Panc1 (cell line): ENCODE measurements around the gene SUMO1. TPM values are rescaled to one million over a fixed set of nuclear protein-coding genes. Genes with fewer than 3 reads are reported as not detected.

Source experiments
- ATAC-seq: fragments of 200-7000 bp; cut with Tn5 transposase; 2 replicates; pipeline ENCODE4 v1.9.1; 2020; ENCODE audit warnings: mild to moderate bottlenecking, moderate library complexity
- BruUV-seq: library from RNA; stranded (reverse); fragments of 400-500 nt; replicated peaks from 2 replicates; lab custom pipeline; 2021; lab: Mats Ljungman, UMichigan
- CTCF ChIA-PET: fragments of 300-600 bp; sonication (Branson Sonifier 250); formaldehyde crosslinking; loops from one replicate; lab custom pipeline; 2022; ENCODE audit warnings: antibody characterized with exemption; lab: Charles Lee
- POLR2A ChIA-PET: fragments of 300-600 bp; sonication (Branson Sonifier 250); formaldehyde crosslinking; loops from one replicate; lab custom pipeline; 2022; ENCODE audit warnings: antibody characterized with exemption; lab: Charles Lee
- DNase-seq: peaks from one replicate; pipeline ENCODE4 v3.0.0-alpha.2; 2010; ENCODE audit warnings: low read depth, low spot score
- H3K27ac ChIP-seq: 2 replicates; pipeline ENCODE4 v1.5.1; 2011; ENCODE audit warnings: mild to moderate bottlenecking, low read length, inconsistent platforms
- H3K27me3 ChIP-seq: fragments of 200-500 bp; sonication (Bioruptor generic); 2 replicates; pipeline ENCODE4 v1.6.0; 2014; ENCODE audit warnings: low read length, inconsistent platforms; ENCODE audit not compliant: control insufficient read depth, insufficient read depth
- H3K36me3 ChIP-seq: fragments of 200-500 bp; sonication (Bioruptor generic); 2 replicates; pipeline ENCODE4 v1.5.1; 2014; ENCODE audit warnings: inconsistent platforms, mild to moderate bottlenecking, low read length, moderate library complexity; ENCODE audit not compliant: control insufficient read depth, insufficient read depth
- H3K4me1 ChIP-seq: 2 replicates; pipeline ENCODE4 v1.5.1; 2011; ENCODE audit warnings: inconsistent platforms, mild to moderate bottlenecking, low read length, moderate library complexity; ENCODE audit not compliant: control insufficient read depth, insufficient read depth
- H3K4me3 ChIP-seq, 2 experiments: 2 replicates each; pipeline ENCODE4 v1.5.1; 2011 to 2012; ENCODE audit warnings: low read depth in 2 of 2, low read length in 2 of 2, mild to moderate bottlenecking in 2 of 2, inconsistent platforms in 1 of 2, moderate library complexity in 1 of 2
- H3K9me3 ChIP-seq: fragments of 200-500 bp; sonication (Bioruptor generic); 2 replicates; pipeline ENCODE4 v1.5.1; 2014; ENCODE audit warnings: low read depth, mild to moderate bottlenecking, inconsistent platforms, low read length, moderate library complexity; ENCODE audit not compliant: control insufficient read depth, insufficient read depth
- POLR2AphosphoS5 ChIP-seq: IDR thresholded peaks from 2 replicates; pipeline ENCODE4 v1.6.1; 2012; ENCODE audit warnings: mild to moderate bottlenecking, low read depth, low read length, moderate library complexity
- SIN3A ChIP-seq: IDR thresholded peaks from 2 replicates; pipeline ENCODE4 v1.6.1; 2012; ENCODE audit warnings: low read depth, mild to moderate bottlenecking, low read length, moderate library complexity, borderline replicate concordance; ENCODE audit not compliant: insufficient read depth
- TCF7L2 ChIP-seq: IDR thresholded peaks from 2 replicates; pipeline ENCODE4 v1.6.1; 2011; ENCODE audit warnings: mild to moderate bottlenecking, low read depth, low read length, inconsistent platforms
- in situ Hi-C: cut with HindIII; loops from 2 replicates; pipeline ENCODE4 v1.10.0; 2016; ENCODE audit warnings: low sequenced_read_pairs, low pct_unique_long_range_greater_than_20kb
- intact Hi-C: fragments of 100-400 bp; cut with micrococcal nuclease; formaldehyde crosslinking; loops from one replicate; pipeline ENCODE4 v1.10.0; 2022; ENCODE audit not compliant: unreplicated experiment
- total RNA-seq: library from RNA; stranded (reverse); gene quantifications from one replicate; pipeline ENCODE4 v1.2.1, GENCODE V29; 2021; ENCODE audit not compliant: unreplicated experiment
- TF ChIP-seq, protein P1 (sequence below): fragments of 450-650 bp; IDR thresholded peaks from 2 replicates; pipeline ENCODE4 v1.5.1; 2017; ENCODE audit warnings: mild to moderate bottlenecking
- TF ChIP-seq, protein P2 (sequence below), 2 experiments: IDR thresholded peaks; 2 replicates each; pipeline ENCODE4 v1.6.1; 2011 to 2012; ENCODE audit warnings: low read depth in 2 of 2, control low read depth in 1 of 2, low read length in 1 of 2, mild to moderate bottlenecking in 1 of 2, moderate library complexity in 1 of 2; ENCODE audit not compliant: insufficient read depth in 1 of 2

SUMO1 gene
- total RNA-seq, 1 experiment from 2014 or later: 137 TPM

DNA sequence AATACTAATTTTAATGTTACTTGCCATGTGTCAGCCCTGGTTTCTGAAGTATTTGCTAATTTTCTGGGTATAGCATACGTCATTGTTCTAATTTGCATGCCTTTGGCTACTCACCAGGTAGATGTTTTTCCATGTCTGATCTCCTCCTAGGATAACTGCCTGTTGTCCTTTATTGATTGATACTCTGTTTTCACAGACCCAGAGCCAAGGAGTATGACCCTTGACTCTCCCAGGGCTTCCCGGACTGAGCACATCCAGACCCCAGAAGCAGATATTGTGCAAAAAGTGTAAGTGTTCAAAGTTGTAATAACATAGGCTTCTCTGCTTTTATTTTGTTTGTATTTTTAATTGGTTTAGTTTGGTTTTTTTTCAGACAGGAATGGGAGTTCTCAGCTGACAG lies 53.8 kb downstream of the SUMO1 start:
- no peak for TF ChIP-seq TCF7L2
- TF ChIP-seq, protein P1, sequence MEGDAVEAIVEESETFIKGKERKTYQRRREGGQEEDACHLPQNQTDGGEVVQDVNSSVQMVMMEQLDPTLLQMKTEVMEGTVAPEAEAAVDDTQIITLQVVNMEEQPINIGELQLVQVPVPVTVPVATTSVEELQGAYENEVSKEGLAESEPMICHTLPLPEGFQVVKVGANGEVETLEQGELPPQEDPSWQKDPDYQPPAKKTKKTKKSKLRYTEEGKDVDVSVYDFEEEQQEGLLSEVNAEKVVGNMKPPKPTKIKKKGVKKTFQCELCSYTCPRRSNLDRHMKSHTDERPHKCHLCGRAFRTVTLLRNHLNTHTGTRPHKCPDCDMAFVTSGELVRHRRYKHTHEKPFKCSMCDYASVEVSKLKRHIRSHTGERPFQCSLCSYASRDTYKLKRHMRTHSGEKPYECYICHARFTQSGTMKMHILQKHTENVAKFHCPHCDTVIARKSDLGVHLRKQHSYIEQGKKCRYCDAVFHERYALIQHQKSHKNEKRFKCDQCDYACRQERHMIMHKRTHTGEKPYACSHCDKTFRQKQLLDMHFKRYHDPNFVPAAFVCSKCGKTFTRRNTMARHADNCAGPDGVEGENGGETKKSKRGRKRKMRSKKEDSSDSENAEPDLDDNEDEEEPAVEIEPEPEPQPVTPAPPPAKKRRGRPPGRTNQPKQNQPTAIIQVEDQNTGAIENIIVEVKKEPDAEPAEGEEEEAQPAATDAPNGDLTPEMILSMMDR: no peak
- TF ChIP-seq, protein P2, sequence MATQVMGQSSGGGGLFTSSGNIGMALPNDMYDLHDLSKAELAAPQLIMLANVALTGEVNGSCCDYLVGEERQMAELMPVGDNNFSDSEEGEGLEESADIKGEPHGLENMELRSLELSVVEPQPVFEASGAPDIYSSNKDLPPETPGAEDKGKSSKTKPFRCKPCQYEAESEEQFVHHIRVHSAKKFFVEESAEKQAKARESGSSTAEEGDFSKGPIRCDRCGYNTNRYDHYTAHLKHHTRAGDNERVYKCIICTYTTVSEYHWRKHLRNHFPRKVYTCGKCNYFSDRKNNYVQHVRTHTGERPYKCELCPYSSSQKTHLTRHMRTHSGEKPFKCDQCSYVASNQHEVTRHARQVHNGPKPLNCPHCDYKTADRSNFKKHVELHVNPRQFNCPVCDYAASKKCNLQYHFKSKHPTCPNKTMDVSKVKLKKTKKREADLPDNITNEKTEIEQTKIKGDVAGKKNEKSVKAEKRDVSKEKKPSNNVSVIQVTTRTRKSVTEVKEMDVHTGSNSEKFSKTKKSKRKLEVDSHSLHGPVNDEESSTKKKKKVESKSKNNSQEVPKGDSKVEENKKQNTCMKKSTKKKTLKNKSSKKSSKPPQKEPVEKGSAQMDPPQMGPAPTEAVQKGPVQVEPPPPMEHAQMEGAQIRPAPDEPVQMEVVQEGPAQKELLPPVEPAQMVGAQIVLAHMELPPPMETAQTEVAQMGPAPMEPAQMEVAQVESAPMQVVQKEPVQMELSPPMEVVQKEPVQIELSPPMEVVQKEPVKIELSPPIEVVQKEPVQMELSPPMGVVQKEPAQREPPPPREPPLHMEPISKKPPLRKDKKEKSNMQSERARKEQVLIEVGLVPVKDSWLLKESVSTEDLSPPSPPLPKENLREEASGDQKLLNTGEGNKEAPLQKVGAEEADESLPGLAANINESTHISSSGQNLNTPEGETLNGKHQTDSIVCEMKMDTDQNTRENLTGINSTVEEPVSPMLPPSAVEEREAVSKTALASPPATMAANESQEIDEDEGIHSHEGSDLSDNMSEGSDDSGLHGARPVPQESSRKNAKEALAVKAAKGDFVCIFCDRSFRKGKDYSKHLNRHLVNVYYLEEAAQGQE (IDR thresholded peaks at IDR 0.05; ENCODE audit: insufficient read depth in 1 of 2, low read depth in 2 of 2, low read length in 1 of 2): no peak
- no peak for TF ChIP-seq POLR2AphosphoS5
- TF ChIP-seq SIN3A: no peak
- no peak overlapping the region for H3K4me3 ChIP-seq
- H3K36me3 ChIP-seq: no peaks in the 10 kb centered on the region
- intact Hi-C loops: no loop called here
- no TSS peak for BruUV-seq
- DNase-seq (no peak), ATAC-seq (no peak)
- H3K27me3 ChIP-seq: no peaks in the 10 kb centered on the region
- peaks cover 16% of the 10 kb centered on the region for H3K4me1 ChIP-seq
- no peaks in the 10 kb centered on the region for H3K9me3 ChIP-seq
- CTCF ChIA-PET: no interaction called here
- POLR2A ChIA-PET: no interaction called here
- peak overlapping the region; percentile 70; the same call in 1 of the 2 replicates for H3K27ac ChIP-seq
- in situ Hi-C loops: no loop called here

GRCh38 chr2:202178346-202178958 lies 59.9 kb downstream of the SUMO1 start:
- no TSS peak for BruUV-seq
- intact Hi-C loops: loop anchor here (1.0 to 5.0 kb wide), 4 partner anchors 76 to 382 kb away; no protein-coding TSS in a partner anchor
- CTCF ChIA-PET: interaction anchor here (0.7 kb wide), 1 partner anchor 313 kb away, joined by 4 read pairs; no protein-coding TSS in a partner anchor
- ATAC-seq (peak; percentile 97), DNase-seq (peak; percentile 58)
- in situ Hi-C loops: no loop called here
- no peak for TF ChIP-seq TCF7L2
- TF ChIP-seq, protein P1: peak; percentile 82
- peak overlapping the region; percentile 36; the same call in 1 of the 2 replicates for H3K27ac ChIP-seq
- no peak overlapping the region for H3K4me3 ChIP-seq
- POLR2A ChIA-PET: no interaction called here
- H3K36me3 ChIP-seq: no peaks in the 10 kb centered on the region
- no peaks in the 10 kb centered on the region for H3K27me3 ChIP-seq
- no peaks in the 10 kb centered on the region for H3K9me3 ChIP-seq
- no peaks in the 10 kb centered on the region for H3K4me1 ChIP-seq
